HepG2 (cell line): Measurements from ENCODE around the gene HS3ST2. TPM values are rescaled to one million over a fixed set of nuclear protein-coding genes. Genes with fewer than 3 reads are reported as not detected.

ENCODE experiments used
- ATAC-seq: fragments of 200-7000 bp; cut with Tn5 transposase; 3 replicates; pipeline ENCODE4 v1.9.1; 2020; ENCODE audit warnings: mild to moderate bottlenecking, moderate library complexity
- BruUV-seq: library from RNA; stranded (reverse); fragments of 400-500 nt; replicated peaks from 2 replicates; lab custom pipeline; 2021; lab: Mats Ljungman, UMichigan
- CTCF ChIA-PET: fragments of 300-600 bp; formaldehyde crosslinking; extraction: SDS; loops from one replicate; lab custom pipeline; 2021; ENCODE audit warnings: low total read pairs, inconsistent platforms, low intra/inter-chr PET ratio; lab: Yijun Ruan, JAX
- POLR2A ChIA-PET: fragments of 350-600 bp; sonication (Branson Sonifier 250); formaldehyde crosslinking; loops from one replicate; lab custom pipeline; 2020; ENCODE audit warnings: antibody characterized with exemption, inconsistent platforms; lab: Yijun Ruan, JAX
- DNase-seq: peaks from one replicate; pipeline ENCODE4 v3.0.0-alpha.2; 2015; ENCODE audit warnings: low spot score
- FAIRE-seq: peaks from 3 replicates; lab custom pipeline; 2011; peaks lifted over from hg19 to GRCh38; lab: Jason Lieb, UNC
- H2AFZ ChIP-seq: one replicate; pipeline ENCODE4 v1.6.1; 2011; ENCODE audit warnings: low read length, inconsistent platforms
- H3K27ac ChIP-seq: fragments of 300-600 bp; 3 replicates; pipeline ENCODE4 v1.8.0; 2011; ENCODE audit warnings: mixed run types, mild to moderate bottlenecking, mixed read lengths, low read length, inconsistent platforms; ENCODE audit not compliant: insufficient read depth; ENCODE audit errors: extremely low read length
- H3K27me3 ChIP-seq, 2 experiments: fragments of 200-600 bp in 1 of 2; 2 replicates in 1 of 2; 3 replicates in 1 of 2; pipeline versions ENCODE4 v1.6.0 to v1.8.0; 2011; ENCODE audit warnings: low read length in 2 of 2, mild to moderate bottlenecking in 2 of 2, moderate library complexity in 2 of 2, inconsistent platforms in 1 of 2; ENCODE audit not compliant: insufficient read depth in 2 of 2, control insufficient read depth in 1 of 2
- H3K36me3 ChIP-seq, 2 experiments: fragments of 200-600 bp in 1 of 2; replicated peaks in 1 of 2; 2 replicates in 1 of 2; 3 replicates in 1 of 2; pipeline versions ENCODE4 v1.5.1 to v1.8.0; 2011; ENCODE audit warnings: low read length in 2 of 2, inconsistent platforms in 1 of 2; ENCODE audit not compliant: insufficient read depth in 2 of 2, control insufficient read depth in 1 of 2
- H3K4me1 ChIP-seq: 2 replicates; pipeline ENCODE4 v1.5.1; 2012; ENCODE audit warnings: low read length, inconsistent platforms; ENCODE audit not compliant: insufficient read depth
- H3K4me2 ChIP-seq: 2 replicates; pipeline ENCODE4 v1.6.0; 2011; ENCODE audit warnings: low read depth, low read length, inconsistent platforms
- H3K4me3 ChIP-seq, 3 experiments: fragments of 200-600 bp in 1 of 3; sonication (generic), shearing (Covaris generic) in 1 of 3; replicated peaks in 1 of 3; 2 replicates each; pipeline ENCODE4 v1.5.1; 2011 to 2016; ENCODE audit warnings: low read length in 3 of 3, inconsistent platforms in 2 of 3, low read depth in 2 of 3, mild to moderate bottlenecking in 2 of 3, control low read depth in 1 of 3, mixed read lengths in 1 of 3; ENCODE audit not compliant: insufficient read depth in 1 of 3
- H3K79me2 ChIP-seq: one replicate; pipeline ENCODE4 v1.6.1; 2011; ENCODE audit warnings: low read length, inconsistent platforms; ENCODE audit not compliant: insufficient read depth
- H3K9ac ChIP-seq: 2 replicates; pipeline ENCODE4 v1.6.0; 2011; ENCODE audit warnings: mild to moderate bottlenecking, low read depth, low read length, inconsistent platforms; ENCODE audit not compliant: insufficient read depth
- H3K9me3 ChIP-seq: 2 replicates; pipeline ENCODE4 v1.5.1; 2012; ENCODE audit warnings: mild to moderate bottlenecking, low read length
- H4K20me1 ChIP-seq: 2 replicates; pipeline ENCODE4 v1.6.0; 2011; ENCODE audit warnings: inconsistent platforms, mild to moderate bottlenecking, low read length, moderate library complexity; ENCODE audit not compliant: insufficient read depth
- HDAC1 ChIP-seq: sonication (generic); formaldehyde crosslinking; IDR thresholded peaks from 2 replicates; pipeline ENCODE4 v1.5.1; 2020; ENCODE audit warnings: mild to moderate bottlenecking, missing genetic modification reagents
- RARA ChIP-seq: IDR thresholded peaks from 2 replicates; pipeline ENCODE4 v1.6.1; 2016; ENCODE audit warnings: missing genetic modification reagents, missing compliant biosample characterization
- REXO4 ChIP-seq: sonication (generic); formaldehyde crosslinking; IDR thresholded peaks from 2 replicates; pipeline ENCODE4 v1.8.0; 2022; ENCODE audit warnings: missing genetic modification reagents, mild to moderate bottlenecking, borderline replicate concordance
- TBX2 ChIP-seq: sonication (generic); formaldehyde crosslinking; IDR thresholded peaks from 2 replicates; pipeline ENCODE4 v1.5.0; 2020; ENCODE audit warnings: missing genetic modification reagents, mild to moderate bottlenecking, borderline replicate concordance
- ZNF557 ChIP-seq: sonication (generic); formaldehyde crosslinking; IDR thresholded peaks from 2 replicates; pipeline ENCODE4 v1.4.0; 2020; ENCODE audit warnings: missing genetic modification reagents
- WGBS: methylation state at CpG from one replicate; pipeline ENCODE4 v1.1.6; 2017; ENCODE audit warnings: low lambda C conversion rate; 5-methylcytosine and 5-hydroxymethylcytosine counted together
- in situ Hi-C: cut with HindIII; loops from 2 replicates; pipeline ENCODE4 v1.10.0; 2017; ENCODE audit warnings: low pct_unique_long_range_greater_than_20kb; ENCODE audit not compliant: extremely low pct_ligation_motif_present
- intact Hi-C: fragments of 100-400 bp; cut with micrococcal nuclease; formaldehyde crosslinking; loops from one replicate; pipeline ENCODE4 v1.10.0; 2022; ENCODE audit not compliant: unreplicated experiment
- polyA plus RNA-seq, 8 experiments: library from polyadenylated mRNA; depleted of rRNA in 3 of 8; stranded (reverse) in 7 of 8; unstranded in 1 of 8; fragments of >200 nt; fragmentation: Illumina TruSeq in 4 of 8; extraction: Trizol in 4 of 8; gene quantifications; 2 replicates each; pipeline versions ENCODE4 v1.2.1 to v1.2.3, GENCODE V29; 2011 to 2016; ENCODE audit warnings: low read depth in 4 of 8, missing spikeins in 1 of 8, mixed read lengths in 1 of 8; ENCODE audit not compliant: insufficient read depth in 1 of 8
- total RNA-seq, 5 experiments: library from RNA; depleted of rRNA; stranded (reverse); fragments of >200 nt; fragmentation: Illumina TruSeq; extraction: Trizol; gene quantifications; 2 replicates each; pipeline ENCODE4 v1.2.3, GENCODE V29; 2016; ENCODE audit warnings: low read depth in 1 of 5
- TF ChIP-seq, protein P1 (sequence below): sonication (generic); formaldehyde crosslinking; IDR thresholded peaks from 2 replicates; pipeline ENCODE4 v1.4.0; 2020; ENCODE audit warnings: mild to moderate bottlenecking, missing genetic modification reagents, borderline replicate concordance
- TF ChIP-seq, protein P2 (sequence below): sonication (generic); formaldehyde crosslinking; IDR thresholded peaks from 2 replicates; pipeline ENCODE4 v1.4.0; 2020; ENCODE audit warnings: missing genetic modification reagents
- TF ChIP-seq, protein P3 (sequence below): sonication (generic); formaldehyde crosslinking; IDR thresholded peaks from 2 replicates; pipeline ENCODE4 v1.5.0; 2020; ENCODE audit warnings: missing genetic modification reagents
- TF ChIP-seq, protein P4 (sequence below), 2 experiments: IDR thresholded peaks; 2 replicates each; pipeline ENCODE4 v1.6.1; 2011 to 2012; ENCODE audit warnings: low read length in 2 of 2, borderline replicate concordance in 1 of 2, low read depth in 1 of 2, mild to moderate bottlenecking in 1 of 2, moderate library complexity in 1 of 2

The HS3ST2 gene
- total and polyA plus RNA-seq, 2 of the 13 experiments (the other 11 are each of a cell fraction or from before 2014, with no cell fraction given), result not detected

DNA sequence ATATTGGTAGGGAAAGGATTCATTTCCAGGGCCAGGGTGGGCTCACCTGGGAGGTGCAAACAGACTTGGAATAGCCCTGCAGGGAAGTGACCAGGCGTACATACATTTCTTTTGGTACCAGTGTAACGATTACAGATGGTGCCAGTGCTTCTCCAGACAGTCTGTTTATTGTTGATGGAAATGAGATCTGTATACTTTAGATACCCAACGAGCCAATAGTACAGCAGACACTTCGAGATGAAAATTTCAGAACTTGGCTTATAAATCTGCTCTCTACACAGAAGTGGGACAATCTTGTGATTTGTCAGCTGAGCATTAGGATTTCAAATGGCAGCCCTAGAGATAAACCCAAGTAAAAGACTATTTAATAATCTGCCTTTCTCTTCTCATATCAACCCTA, 57.9 kb downstream of the HS3ST2 start (continued):
- TF ChIP-seq, protein P1, sequence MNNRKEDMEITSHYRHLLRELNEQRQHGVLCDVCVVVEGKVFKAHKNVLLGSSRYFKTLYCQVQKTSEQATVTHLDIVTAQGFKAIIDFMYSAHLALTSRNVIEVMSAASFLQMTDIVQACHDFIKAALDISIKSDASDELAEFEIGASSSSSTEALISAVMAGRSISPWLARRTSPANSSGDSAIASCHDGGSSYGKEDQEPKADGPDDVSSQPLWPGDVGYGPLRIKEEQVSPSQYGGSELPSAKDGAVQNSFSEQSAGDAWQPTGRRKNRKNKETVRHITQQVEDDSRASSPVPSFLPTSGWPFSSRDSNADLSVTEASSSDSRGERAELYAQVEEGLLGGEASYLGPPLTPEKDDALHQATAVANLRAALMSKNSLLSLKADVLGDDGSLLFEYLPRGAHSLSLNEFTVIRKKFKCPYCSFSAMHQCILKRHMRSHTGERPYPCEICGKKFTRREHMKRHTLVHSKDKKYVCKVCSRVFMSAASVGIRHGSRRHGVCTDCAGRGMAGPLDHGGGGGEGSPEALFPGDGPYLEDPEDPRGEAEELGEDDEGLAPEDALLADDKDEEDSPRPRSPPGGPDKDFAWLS (CRISPR knock-in tag), result no peak
- TF ChIP-seq, protein P2, sequence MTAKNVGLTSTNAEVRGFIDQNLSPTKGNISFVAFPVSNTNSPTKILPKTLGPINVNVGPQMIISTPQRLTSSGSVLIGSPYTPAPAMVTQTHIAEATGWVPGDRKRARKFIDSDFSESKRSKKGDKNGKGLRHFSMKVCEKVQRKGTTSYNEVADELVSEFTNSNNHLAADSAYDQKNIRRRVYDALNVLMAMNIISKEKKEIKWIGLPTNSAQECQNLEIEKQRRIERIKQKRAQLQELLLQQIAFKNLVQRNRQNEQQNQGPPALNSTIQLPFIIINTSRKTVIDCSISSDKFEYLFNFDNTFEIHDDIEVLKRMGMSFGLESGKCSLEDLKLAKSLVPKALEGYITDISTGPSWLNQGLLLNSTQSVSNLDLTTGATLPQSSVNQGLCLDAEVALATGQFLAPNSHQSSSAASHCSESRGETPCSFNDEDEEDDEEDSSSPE (CRISPR knock-in tag), result no peak
- TF ChIP-seq, all 625 proteins: peak for 0

DNA sequence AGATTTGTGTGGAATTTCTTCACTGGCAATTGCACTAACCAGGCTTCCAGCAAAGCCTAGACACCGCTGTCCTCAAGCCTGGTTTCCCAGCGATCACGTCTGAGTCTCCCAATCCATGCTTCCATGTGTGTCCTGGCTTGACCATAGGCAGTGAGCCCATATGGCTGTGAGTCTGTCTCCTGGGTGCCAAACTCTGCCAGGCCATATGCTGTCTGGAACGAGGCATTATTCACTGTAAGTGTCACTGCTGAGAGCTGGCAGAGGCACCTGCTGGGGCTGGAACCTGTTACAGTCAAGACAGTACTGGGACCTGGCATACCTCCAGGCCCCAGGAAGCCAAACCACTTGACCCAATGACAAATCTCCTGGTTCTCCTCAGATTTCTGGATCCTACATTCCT, 60.4 kb downstream of the HS3ST2 start:
- no peaks in the 10 kb centered on the region for H3K36me3 ChIP-seq
- no peak for ATAC-seq
- no peak overlapping the region for H3K9ac ChIP-seq
- H3K4me3 ChIP-seq, result no peak overlapping the region
- BruUV-seq, result no TSS peak
- WGBS, result 0% methylated on average over 4 of the region's 4 CpGs
- FAIRE-seq, result no peak
- no peak overlapping the region for H3K27ac ChIP-seq
- peaks cover 4 to 26% of the 10 kb centered on the region in 2 experiments; a peak in 4 of 5 replicates for H3K27me3 ChIP-seq
- no peaks in the 10 kb centered on the region for H4K20me1 ChIP-seq
- no peaks in the 10 kb centered on the region for H3K9me3 ChIP-seq
- DNase-seq, result no peak
- no peak overlapping the region for H3K4me2 ChIP-seq
- ChIA-PET CTCF (no interaction called here), POLR2A (interaction anchor here (0.6 kb wide), 1 partner anchor 436 kb away, joined by 3 read pairs; no protein-coding TSS in a partner anchor)
- in situ Hi-C loops (no loop called here), intact Hi-C loops (no loop called here)
- H3K79me2 ChIP-seq, result no peaks in the 10 kb centered on the region
- no peaks in the 10 kb centered on the region for H3K4me1 ChIP-seq
- no peak overlapping the region for H2AFZ ChIP-seq
- no peak for TF ChIP-seq ZNF557
- TF ChIP-seq, protein P3, sequence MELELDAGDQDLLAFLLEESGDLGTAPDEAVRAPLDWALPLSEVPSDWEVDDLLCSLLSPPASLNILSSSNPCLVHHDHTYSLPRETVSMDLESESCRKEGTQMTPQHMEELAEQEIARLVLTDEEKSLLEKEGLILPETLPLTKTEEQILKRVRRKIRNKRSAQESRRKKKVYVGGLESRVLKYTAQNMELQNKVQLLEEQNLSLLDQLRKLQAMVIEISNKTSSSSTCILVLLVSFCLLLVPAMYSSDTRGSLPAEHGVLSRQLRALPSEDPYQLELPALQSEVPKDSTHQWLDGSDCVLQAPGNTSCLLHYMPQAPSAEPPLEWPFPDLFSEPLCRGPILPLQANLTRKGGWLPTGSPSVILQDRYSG (CRISPR knock-in tag), result no peak
- TF ChIP-seq HDAC1 (CRISPR knock-in tag), result no peak
- TF ChIP-seq, protein P4, sequence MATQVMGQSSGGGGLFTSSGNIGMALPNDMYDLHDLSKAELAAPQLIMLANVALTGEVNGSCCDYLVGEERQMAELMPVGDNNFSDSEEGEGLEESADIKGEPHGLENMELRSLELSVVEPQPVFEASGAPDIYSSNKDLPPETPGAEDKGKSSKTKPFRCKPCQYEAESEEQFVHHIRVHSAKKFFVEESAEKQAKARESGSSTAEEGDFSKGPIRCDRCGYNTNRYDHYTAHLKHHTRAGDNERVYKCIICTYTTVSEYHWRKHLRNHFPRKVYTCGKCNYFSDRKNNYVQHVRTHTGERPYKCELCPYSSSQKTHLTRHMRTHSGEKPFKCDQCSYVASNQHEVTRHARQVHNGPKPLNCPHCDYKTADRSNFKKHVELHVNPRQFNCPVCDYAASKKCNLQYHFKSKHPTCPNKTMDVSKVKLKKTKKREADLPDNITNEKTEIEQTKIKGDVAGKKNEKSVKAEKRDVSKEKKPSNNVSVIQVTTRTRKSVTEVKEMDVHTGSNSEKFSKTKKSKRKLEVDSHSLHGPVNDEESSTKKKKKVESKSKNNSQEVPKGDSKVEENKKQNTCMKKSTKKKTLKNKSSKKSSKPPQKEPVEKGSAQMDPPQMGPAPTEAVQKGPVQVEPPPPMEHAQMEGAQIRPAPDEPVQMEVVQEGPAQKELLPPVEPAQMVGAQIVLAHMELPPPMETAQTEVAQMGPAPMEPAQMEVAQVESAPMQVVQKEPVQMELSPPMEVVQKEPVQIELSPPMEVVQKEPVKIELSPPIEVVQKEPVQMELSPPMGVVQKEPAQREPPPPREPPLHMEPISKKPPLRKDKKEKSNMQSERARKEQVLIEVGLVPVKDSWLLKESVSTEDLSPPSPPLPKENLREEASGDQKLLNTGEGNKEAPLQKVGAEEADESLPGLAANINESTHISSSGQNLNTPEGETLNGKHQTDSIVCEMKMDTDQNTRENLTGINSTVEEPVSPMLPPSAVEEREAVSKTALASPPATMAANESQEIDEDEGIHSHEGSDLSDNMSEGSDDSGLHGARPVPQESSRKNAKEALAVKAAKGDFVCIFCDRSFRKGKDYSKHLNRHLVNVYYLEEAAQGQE (IDR thresholded peaks at IDR 0.05; ENCODE audit: borderline replicate concordance in 1 of 2, low read depth in 1 of 2, low read length in 2 of 2), result no peak
- TF ChIP-seq RARA (CRISPR knock-in tag), result no peak
- no peak for TF ChIP-seq REXO4
- no peak for TF ChIP-seq TBX2
